Measurements from ENCODE around the gene DNAJA1.

DNA sequence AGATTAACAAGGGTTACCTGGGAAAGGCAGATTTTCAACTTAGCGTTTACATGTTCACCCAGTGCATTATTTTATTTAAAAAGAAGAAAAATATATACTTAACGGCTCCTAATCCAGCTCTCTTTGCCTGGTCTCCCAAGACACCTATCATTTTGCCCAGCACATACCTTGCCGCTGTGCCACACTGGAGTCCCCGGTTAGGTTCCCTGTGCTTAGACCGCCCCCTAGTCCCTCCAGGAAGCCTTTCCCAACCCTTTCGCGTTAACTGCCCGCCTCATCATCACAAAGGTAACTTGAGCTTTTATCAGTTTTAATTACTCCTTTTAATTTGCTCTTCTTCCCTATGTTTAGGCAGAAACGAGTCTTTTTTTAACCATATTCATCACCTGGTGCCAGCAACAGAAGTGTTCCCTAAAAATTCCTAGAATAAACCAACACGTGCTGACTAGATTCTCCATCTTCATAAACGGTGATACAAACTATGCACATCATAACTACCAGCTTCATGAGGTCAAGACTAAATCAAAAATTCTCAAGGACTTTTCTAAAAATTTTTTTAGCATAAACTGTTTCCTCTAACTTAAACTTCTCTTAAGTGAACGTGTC is 19.7 kb downstream of the DNAJA1 start:
- TF ChIP-seq, protein P1, sequence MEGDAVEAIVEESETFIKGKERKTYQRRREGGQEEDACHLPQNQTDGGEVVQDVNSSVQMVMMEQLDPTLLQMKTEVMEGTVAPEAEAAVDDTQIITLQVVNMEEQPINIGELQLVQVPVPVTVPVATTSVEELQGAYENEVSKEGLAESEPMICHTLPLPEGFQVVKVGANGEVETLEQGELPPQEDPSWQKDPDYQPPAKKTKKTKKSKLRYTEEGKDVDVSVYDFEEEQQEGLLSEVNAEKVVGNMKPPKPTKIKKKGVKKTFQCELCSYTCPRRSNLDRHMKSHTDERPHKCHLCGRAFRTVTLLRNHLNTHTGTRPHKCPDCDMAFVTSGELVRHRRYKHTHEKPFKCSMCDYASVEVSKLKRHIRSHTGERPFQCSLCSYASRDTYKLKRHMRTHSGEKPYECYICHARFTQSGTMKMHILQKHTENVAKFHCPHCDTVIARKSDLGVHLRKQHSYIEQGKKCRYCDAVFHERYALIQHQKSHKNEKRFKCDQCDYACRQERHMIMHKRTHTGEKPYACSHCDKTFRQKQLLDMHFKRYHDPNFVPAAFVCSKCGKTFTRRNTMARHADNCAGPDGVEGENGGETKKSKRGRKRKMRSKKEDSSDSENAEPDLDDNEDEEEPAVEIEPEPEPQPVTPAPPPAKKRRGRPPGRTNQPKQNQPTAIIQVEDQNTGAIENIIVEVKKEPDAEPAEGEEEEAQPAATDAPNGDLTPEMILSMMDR (IDR thresholded peaks at IDR 0.05; ENCODE audit: low read depth, low read length, missing input control): peak; percentile 35
- TF ChIP-seq TAF1 (conservative IDR thresholded peaks at IDR 0.05) (no peak), GABPA (IDR thresholded peaks at IDR 0.05 in 1 of 2, conservative IDR thresholded peaks at IDR 0.05 in 1 of 2) (no peak), RAD21 (IDR thresholded peaks at IDR 0.05) (peak; percentile 63 to 78), EGR1 (IDR thresholded peaks at IDR 0.05; ENCODE audit: low read depth in 2 of 2) (no peak), JUND (IDR thresholded peaks at IDR 0.05) (no peak), RXRA (IDR thresholded peaks at IDR 0.05) (no peak), SP1 (IDR thresholded peaks at IDR 0.05) (no peak), HNF4A (conservative IDR thresholded peaks at IDR 0.05) (no peak), YY1 (IDR thresholded peaks at IDR 0.05) (peak; percentile 9), FOXA1 (IDR thresholded peaks at IDR 0.05) (no peak)
- TF ChIP-seq, protein P2, sequence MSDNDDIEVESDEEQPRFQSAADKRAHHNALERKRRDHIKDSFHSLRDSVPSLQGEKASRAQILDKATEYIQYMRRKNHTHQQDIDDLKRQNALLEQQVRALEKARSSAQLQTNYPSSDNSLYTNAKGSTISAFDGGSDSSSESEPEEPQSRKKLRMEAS (IDR thresholded peaks at IDR 0.05): no peak
- TF ChIP-seq, protein P3, sequence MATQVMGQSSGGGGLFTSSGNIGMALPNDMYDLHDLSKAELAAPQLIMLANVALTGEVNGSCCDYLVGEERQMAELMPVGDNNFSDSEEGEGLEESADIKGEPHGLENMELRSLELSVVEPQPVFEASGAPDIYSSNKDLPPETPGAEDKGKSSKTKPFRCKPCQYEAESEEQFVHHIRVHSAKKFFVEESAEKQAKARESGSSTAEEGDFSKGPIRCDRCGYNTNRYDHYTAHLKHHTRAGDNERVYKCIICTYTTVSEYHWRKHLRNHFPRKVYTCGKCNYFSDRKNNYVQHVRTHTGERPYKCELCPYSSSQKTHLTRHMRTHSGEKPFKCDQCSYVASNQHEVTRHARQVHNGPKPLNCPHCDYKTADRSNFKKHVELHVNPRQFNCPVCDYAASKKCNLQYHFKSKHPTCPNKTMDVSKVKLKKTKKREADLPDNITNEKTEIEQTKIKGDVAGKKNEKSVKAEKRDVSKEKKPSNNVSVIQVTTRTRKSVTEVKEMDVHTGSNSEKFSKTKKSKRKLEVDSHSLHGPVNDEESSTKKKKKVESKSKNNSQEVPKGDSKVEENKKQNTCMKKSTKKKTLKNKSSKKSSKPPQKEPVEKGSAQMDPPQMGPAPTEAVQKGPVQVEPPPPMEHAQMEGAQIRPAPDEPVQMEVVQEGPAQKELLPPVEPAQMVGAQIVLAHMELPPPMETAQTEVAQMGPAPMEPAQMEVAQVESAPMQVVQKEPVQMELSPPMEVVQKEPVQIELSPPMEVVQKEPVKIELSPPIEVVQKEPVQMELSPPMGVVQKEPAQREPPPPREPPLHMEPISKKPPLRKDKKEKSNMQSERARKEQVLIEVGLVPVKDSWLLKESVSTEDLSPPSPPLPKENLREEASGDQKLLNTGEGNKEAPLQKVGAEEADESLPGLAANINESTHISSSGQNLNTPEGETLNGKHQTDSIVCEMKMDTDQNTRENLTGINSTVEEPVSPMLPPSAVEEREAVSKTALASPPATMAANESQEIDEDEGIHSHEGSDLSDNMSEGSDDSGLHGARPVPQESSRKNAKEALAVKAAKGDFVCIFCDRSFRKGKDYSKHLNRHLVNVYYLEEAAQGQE (IDR thresholded peaks at IDR 0.05): no peak
- TF ChIP-seq, protein P4, sequence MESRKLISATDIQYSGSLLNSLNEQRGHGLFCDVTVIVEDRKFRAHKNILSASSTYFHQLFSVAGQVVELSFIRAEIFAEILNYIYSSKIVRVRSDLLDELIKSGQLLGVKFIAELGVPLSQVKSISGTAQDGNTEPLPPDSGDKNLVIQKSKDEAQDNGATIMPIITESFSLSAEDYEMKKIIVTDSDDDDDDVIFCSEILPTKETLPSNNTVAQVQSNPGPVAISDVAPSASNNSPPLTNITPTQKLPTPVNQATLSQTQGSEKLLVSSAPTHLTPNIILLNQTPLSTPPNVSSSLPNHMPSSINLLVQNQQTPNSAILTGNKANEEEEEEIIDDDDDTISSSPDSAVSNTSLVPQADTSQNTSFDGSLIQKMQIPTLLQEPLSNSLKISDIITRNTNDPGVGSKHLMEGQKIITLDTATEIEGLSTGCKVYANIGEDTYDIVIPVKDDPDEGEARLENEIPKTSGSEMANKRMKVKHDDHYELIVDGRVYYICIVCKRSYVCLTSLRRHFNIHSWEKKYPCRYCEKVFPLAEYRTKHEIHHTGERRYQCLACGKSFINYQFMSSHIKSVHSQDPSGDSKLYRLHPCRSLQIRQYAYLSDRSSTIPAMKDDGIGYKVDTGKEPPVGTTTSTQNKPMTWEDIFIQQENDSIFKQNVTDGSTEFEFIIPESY (IDR thresholded peaks at IDR 0.05): no peak

Data from liver (tissue), 3 donors.